Peyer's patch (tissue), 4 donors: ENCODE data around the gene ARL15.

ENCODE experiments used
- POLR2A ChIP-seq, 2 donors: fragments of 450-650 bp; IDR thresholded peaks; one replicate each; pipeline ENCODE4 v1.5.1; 2017; ENCODE audit warnings: antibody characterized with exemption in 2 of 2, mild to moderate bottlenecking in 2 of 2, moderate library complexity in 2 of 2
- TF ChIP-seq, protein P1 (sequence below), 6 experiments: fragments of 450-650 bp in 4 of 6; fragments of 200-600 bp in 2 of 6; sonication (generic) in 1 of 6; IDR thresholded peaks; one replicate each; pipeline ENCODE4 v1.5.1; 2017 to 2019; ENCODE audit warnings: antibody characterized with exemption in 6 of 6, mild to moderate bottlenecking in 3 of 6, moderate library complexity in 1 of 6

DNA sequence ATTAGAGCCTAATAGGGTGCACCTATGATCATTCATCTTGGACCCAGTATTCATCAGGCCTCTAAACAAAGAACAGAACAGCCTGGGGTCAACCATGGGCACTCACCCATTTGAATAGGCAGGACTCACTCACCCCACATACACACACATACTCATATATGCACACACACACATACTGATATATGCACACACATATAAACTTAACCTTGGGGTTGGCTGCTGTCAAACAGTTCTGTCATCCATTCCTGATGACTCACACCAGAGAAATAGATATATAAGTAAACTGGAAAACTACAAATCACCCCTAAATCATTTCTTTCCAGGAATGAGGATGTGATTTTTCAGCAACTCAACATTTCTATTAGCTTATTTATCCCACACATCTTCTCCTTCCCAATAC lies 51.3 kb downstream of the ARL15 start:
- no peak for TF ChIP-seq POLR2A (IDR thresholded peaks at IDR 0.05)
- TF ChIP-seq, protein P1, sequence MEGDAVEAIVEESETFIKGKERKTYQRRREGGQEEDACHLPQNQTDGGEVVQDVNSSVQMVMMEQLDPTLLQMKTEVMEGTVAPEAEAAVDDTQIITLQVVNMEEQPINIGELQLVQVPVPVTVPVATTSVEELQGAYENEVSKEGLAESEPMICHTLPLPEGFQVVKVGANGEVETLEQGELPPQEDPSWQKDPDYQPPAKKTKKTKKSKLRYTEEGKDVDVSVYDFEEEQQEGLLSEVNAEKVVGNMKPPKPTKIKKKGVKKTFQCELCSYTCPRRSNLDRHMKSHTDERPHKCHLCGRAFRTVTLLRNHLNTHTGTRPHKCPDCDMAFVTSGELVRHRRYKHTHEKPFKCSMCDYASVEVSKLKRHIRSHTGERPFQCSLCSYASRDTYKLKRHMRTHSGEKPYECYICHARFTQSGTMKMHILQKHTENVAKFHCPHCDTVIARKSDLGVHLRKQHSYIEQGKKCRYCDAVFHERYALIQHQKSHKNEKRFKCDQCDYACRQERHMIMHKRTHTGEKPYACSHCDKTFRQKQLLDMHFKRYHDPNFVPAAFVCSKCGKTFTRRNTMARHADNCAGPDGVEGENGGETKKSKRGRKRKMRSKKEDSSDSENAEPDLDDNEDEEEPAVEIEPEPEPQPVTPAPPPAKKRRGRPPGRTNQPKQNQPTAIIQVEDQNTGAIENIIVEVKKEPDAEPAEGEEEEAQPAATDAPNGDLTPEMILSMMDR (IDR thresholded peaks at IDR 0.05): no peak
